Measurements from ENCODE around the gene VIM. TPM values are rescaled to one million over a fixed set of nuclear protein-coding genes. Genes with fewer than 3 reads are reported as not detected.

The VIM gene
- total and polyA plus RNA-seq, 2 experiments from 2014 or later: 131 to 228 TPM

- Histone ChIP-seq H3K4me2 (no peak overlapping the region), H4K20me1 (replicated peaks; ENCODE audit: insufficient read depth) (no peaks in the 10 kb centered on the region), H3K79me2 (replicated peaks; ENCODE audit: insufficient read depth) (no peaks in the 10 kb centered on the region), H2AFZ (no peak overlapping the region), H3K36me3 (ENCODE audit: insufficient read depth) (peaks cover 22% of the 10 kb centered on the region; the same call in 1 of the 2 replicates), H3K27ac (ENCODE audit: low read depth) (no peak overlapping the region), H3K4me3 (no peak overlapping the region), H3K27me3 (ENCODE audit: insufficient read depth) (no peaks in the 10 kb centered on the region), H3K4me1 (ENCODE audit: insufficient read depth) (no peaks in the 10 kb centered on the region), H3K9me2 (ENCODE audit: insufficient read depth) (no peaks in the 10 kb centered on the region), H3F3A (replicated peaks; ENCODE audit: low read depth) (no peaks in the 10 kb centered on the region)
- ATAC-seq: no peak
- peaks cover 9% of the 10 kb centered on the region for H3K36me3 Mint-ChIP-seq (ENCODE audit: low read depth)
- no peaks in the 10 kb centered on the region for H3K4me1 Mint-ChIP-seq
- no peak for TF ChIP-seq REST (IDR thresholded peaks at IDR 0.05; ENCODE audit: unreplicated experiment)
- TF ChIP-seq CTCF (conservative IDR thresholded peaks at IDR 0.05; ENCODE audit: low read depth in 2 of 2): no peak
- TF ChIP-seq ZNF462 (CRISPR knock-in tag; IDR thresholded peaks at IDR 0.05): no peak
- TF ChIP-seq JUNB (IDR thresholded peaks at IDR 0.05; ENCODE audit: unreplicated experiment): no peak
- no peak for TF ChIP-seq ZNF114 (CRISPR knock-in tag; IDR thresholded peaks at IDR 0.05)
- TF ChIP-seq EZH2 (IDR thresholded peaks at IDR 0.05; ENCODE audit: low read depth, unreplicated experiment): no peak
- TF ChIP-seq POLR2AphosphoS5 (IDR thresholded peaks at IDR 0.05; ENCODE audit: low read depth): no peak
- TF ChIP-seq NANOG (IDR thresholded peaks at IDR 0.05; ENCODE audit: borderline replicate concordance): no peak
- no peak for TF ChIP-seq STAT1 (IDR thresholded peaks at IDR 0.05; ENCODE audit: unreplicated experiment)
- no peak for TF ChIP-seq ZNF331 (CRISPR knock-in tag; IDR thresholded peaks at IDR 0.05; ENCODE audit: low read depth)
- no peak for TF ChIP-seq CREB1 (CRISPR knock-in tag; IDR thresholded peaks at IDR 0.05; ENCODE audit: low read depth)
- TF ChIP-seq ETS1 (IDR thresholded peaks at IDR 0.05): no peak
- TF ChIP-seq EZH2phosphoT487 (IDR thresholded peaks at IDR 0.05; ENCODE audit: unreplicated experiment): no peak
- H3K9me3 Mint-ChIP-seq: no peaks in the 10 kb centered on the region; the same call in 1 of the 3 replicates
- H3K27ac Mint-ChIP-seq: no peak overlapping the region; the same call in 1 of the 2 replicates
- peaks cover 5% of the 10 kb centered on the region for H3K27me3 Mint-ChIP-seq (ENCODE audit: insufficient read depth, low read depth, poor library complexity)
- no peak overlapping the region for H3K4me3 Mint-ChIP-seq
- DNase-seq (ENCODE audit: low spot score): no peak
Measured at GRCh38 chr10:17240616-17241015, 12.6 kb downstream of the VIM start.
